Endometrium (tissue), 2 donors: ENCODE measurements around the gene LRRC52.
A peak's percentile ranks its signal among the peaks of the same experiment; 100 is the strongest.

Experiments used
- FAIRE-seq: peaks from 2 replicates; lab custom pipeline; 2012; peaks lifted over from hg19 to GRCh38; lab: Jason Lieb, UNC
- donor health status: control.
- donor health status: control.

The LRRC52 gene

DNA sequence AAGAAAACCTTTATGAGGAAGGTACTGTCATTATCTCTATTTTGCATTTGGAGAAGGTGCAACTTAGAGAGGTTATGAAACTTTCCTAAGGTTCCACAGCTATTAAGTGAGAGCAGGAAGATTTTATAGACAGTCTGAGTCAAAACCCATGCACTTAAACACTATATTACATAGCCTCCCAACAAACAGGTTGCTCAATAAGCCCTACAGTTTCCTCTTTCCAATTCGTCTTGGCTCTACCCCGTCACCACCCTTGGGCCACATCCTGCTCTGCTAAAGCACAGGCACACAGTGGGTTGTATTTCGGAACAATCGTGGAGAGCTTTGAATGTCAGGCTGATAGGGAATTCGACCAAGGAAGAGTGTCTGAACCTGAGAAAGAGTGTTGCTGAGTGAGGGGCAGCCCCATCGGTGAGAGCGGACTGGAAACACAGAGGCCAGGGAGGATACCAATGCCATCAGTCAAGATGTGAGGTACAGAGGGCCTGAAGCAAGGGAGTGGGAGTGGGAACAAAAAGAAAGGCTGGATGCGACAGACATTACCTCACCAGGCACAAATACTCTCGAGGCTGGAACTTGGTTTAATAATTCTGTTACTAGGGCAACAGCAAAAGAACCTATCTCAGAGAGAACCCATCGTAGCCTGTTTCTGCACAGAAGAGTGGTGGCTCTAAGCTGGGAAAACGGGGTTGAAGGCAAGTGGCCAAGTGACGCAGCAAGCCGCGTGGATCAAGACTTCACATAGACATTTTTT, 6.3 kb upstream of the LRRC52 start:
- no peak for FAIRE-seq

GRCh38 chr1:165539306-165539705, 4.5 kb upstream of the LRRC52 start:
- FAIRE-seq: no peak

DNA sequence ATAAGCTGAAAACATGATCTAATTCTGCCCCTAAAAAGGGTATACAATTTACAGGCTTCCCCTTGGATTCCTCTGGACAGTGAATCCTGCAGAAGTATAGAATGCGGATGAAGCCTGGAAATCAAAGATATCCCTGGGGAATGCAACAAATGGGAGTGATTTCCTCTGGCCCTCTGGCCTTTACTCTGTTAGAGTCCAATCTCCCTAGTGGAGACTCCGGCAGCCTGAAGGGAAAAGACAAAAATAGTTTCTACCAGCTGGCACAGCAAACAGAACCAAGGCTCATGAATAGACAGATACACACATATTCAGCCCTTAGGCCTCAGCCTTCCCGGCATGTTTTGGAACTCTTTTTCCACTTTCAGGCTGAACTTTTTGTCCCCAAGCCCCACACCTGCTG, 3.9 kb upstream of the LRRC52 start:
- FAIRE-seq: no peak

GRCh38 chr1:165542015-165542631, 1.7 kb upstream of the LRRC52 start:
- no peak for FAIRE-seq

GRCh38 chr1:165542647-165543046, 1.2 kb upstream of the LRRC52 start:
- FAIRE-seq: no peak

GRCh38 chr1:165544996-165545395, 1.2 kb downstream of the LRRC52 start:
- FAIRE-seq: no peak

DNA sequence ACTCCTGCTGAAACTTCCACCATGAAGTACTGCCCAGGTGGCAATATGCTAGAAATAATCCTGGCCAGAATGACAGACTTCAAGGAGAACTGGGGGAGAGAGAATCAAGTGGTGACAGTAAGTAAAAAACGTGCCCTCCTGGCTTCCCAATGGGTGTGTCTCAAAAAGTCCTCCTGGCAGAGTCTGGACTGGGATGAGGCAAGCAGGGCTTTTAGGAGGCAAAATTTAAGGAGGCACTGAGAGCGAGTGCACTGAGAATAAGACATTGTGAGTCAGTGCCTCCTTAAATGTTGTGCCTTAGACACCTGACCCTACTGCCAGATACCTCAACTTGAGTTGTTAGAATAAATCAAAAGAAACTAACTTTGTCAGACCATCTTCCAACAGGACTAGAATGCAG, 2.2 kb downstream of the LRRC52 start:
- no peak for FAIRE-seq

GRCh38 chr1:165549973-165550372, 6.2 kb downstream of the LRRC52 start:
- FAIRE-seq: no peak

DNA sequence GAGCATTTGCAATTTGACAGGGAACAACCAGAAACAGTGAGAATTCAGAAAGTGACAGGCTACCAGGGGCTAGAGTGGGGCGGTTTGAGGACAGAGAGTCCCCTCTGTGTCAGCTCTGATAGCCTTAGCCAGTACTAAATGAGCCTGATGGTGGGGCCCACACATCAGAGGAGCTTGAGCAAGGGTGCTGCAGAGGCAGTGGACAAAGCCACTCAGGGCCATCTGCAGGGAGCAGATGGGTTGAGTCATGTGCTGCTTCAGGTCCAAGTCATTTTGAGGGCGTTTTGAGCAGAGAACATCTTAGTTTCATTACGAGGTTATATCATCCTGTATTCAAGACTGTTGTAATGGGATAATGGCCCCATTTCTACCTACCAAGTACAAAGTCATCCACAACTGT, 7.7 kb downstream of the LRRC52 start:
- no peak for FAIRE-seq

- no peak for FAIRE-seq
Observed at GRCh38 chr1:165560883-165561656, 17.3 kb downstream of the LRRC52 start.

GRCh38 chr1:165562571-165562970, 18.8 kb downstream of the LRRC52 start:
- FAIRE-seq: no peak

- no peak for FAIRE-seq
Observed at GRCh38 chr1:165563551-165563950, 19.8 kb downstream of the LRRC52 start.

- no peak for FAIRE-seq
Observed at GRCh38 chr1:165564561-165564960, 20.8 kb downstream of the LRRC52 start.

- no peak for FAIRE-seq
Observed at GRCh38 chr1:165565751-165566490, 22.1 kb downstream of the LRRC52 start.

GRCh38 chr1:165570078-165570477, 26.3 kb downstream of the LRRC52 start:
- FAIRE-seq: no peak

- no peak for FAIRE-seq
Observed at GRCh38 chr1:165573787-165574186, 30.0 kb downstream of the LRRC52 start.

DNA sequence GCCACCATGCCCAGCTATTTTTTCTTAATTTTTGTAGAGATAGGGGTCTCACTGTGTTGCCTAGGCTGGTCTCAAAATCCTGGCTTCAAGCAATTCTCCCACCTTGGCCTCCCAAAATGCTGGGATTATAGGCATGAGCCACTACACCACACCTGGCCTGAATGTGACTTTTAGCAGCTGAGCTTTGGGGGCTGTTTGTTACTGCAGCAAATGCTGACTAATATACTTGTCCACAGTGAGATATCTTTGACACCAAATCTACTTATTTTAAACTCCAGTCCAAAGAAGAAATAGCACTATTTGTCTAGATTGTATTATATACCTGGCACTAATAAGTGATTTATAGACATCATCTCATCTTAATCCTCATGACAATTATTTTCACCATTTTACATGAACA, 30.5 kb downstream of the LRRC52 start:
- no peak for FAIRE-seq

GRCh38 chr1:165575468-165576099, 31.8 kb downstream of the LRRC52 start:
- FAIRE-seq: no peak

- peak; percentile 79 for FAIRE-seq
Observed at GRCh38 chr1:165576536-165576935, 32.7 kb downstream of the LRRC52 start.

DNA sequence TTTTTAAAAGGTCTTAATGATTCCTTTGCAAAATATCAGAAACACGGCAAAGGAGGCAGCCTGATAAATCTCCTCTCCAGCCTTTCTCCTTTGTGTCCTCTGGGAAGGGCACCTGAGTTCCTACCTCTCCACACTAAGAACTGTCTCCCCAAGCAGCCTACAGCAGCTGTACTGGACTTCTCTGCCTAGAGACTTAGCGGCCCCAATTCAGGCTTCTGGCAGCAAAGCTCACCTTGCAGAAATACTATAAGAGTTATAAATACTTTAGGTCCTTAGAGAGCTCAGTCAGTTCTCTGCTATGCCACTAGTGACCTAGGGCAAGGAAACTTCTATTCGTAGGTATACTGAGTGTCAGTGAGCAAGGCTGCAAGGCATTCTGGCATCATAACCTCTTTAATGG, 33.9 kb downstream of the LRRC52 start:
- FAIRE-seq: no peak

DNA sequence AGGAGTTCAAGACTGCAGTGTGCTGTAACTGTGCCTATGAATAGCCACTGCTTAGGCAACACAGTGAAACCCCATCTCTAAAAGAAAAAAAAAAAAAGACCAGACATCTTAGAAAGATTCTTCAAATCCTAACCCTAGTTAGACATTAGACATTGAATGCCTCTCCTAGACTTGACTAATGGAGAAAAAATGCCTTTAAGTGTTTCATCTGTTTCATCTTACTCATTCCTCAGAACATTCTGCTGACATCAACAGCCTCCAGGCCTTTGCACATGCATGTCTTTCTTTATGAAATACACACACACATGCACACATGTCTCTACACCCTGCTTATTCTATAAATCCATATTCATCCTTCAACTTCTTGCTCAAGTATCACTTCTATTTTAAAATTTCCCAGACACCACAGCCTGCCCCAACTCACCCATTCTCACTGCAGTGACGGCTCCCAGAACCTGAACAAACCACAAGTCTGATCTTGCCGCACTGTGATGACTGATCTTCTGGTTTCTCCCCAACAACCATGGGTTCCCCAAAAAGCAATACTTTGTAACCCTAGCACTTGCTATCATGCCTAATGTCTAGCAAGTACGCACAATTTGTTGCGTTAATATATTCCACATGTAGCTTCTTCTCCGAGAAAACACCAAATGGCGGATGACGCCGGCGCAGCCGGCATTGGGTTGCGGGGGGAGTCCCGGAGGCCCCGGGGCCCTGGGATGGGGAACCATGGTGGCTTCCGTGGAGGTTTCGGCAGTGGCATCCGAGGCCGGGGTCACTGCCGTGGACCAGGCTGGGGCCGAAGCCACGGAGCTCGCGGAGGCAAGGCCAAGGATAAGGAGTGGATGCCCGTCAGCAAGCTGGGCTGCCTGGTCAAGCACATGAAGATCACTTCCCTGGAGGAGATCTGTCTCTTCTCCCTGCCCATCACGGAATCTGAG, 37.4 kb downstream of the LRRC52 start:
- FAIRE-seq: no peak
